Measurements from ENCODE around the gene EFNA5. TPM values are rescaled to one million over a fixed set of nuclear protein-coding genes. Genes with fewer than 3 reads are reported as not detected.

The EFNA5 gene
- total and polyA plus RNA-seq, 2 of the 8 experiments (the other 6 are each of a cell fraction or from before 2014, with no cell fraction given) = 9.6 to 21.8 TPM

DNA sequence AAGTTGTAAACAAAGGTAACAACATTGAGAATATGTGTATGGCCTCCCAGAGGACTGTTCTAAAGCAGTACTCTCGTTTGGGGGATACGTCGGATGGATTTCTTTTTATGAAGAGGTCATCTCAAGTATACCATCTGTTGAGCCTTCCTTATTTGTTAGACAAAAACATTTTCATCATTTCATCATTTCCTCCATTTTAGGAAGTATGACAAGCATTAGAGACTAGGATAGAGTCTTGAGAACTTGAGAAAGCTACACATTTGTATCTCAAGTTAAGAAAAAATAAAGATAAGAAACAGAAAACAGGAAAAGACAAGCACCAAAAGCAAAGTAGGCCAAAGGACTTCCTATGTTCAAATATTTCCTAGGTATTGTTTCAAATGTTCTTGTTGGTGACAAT is 307.0 kb downstream of the EFNA5 start:
- 95% methylated on average over 3 of the region's 3 CpGs; no CpG with 5 or more reads in 1 of the 2 experiments for WGBS, 2 experiments (ENCODE audit: extremely low coverage in 1 of 2, insufficient coverage in 1 of 2, insufficient read length in 1 of 2, insufficient replicate concordance in 2 of 2, low coverage in 1 of 2, low lambda C conversion rate in 2 of 2, missing lambda C conversion rate in 1 of 2)
- no peak overlapping the region for H2AFZ ChIP-seq (ENCODE audit: low read length)
- no peak for TF ChIP-seq HDAC6 (IDR thresholded peaks at IDR 0.05; ENCODE audit: low read depth, low read length)
- TF ChIP-seq CHD1 (IDR thresholded peaks at IDR 0.05; ENCODE audit: low read depth, low read length) = no peak
- TF ChIP-seq PHF8 (conservative IDR thresholded peaks at IDR 0.05; ENCODE audit: low read depth, low read length) = no peak
- TF ChIP-seq TCF12 (IDR thresholded peaks at IDR 0.05; ENCODE audit: low read depth, low read length) = no peak
- TF ChIP-seq EGR1 (IDR thresholded peaks at IDR 0.05; ENCODE audit: borderline replicate concordance, low read depth, low read length) = no peak
- no peak for TF ChIP-seq CREB1 (IDR thresholded peaks at IDR 0.05)
- TF ChIP-seq SIX5 (IDR thresholded peaks at IDR 0.05; ENCODE audit: low read depth, low read length) = no peak
- no peak for TF ChIP-seq TAF7 (optimal IDR thresholded peaks at IDR 0.05; ENCODE audit: borderline replicate concordance, low read depth, low read length)
- no peak for TF ChIP-seq RBBP5 (IDR thresholded peaks at IDR 0.05; ENCODE audit: borderline replicate concordance, low read depth, low read length)
- TF ChIP-seq BACH1 (IDR thresholded peaks at IDR 0.05; ENCODE audit: low read length) = no peak
- TF ChIP-seq TBP (IDR thresholded peaks at IDR 0.05; ENCODE audit: low read depth, low read length) = no peak
- no peak for TF ChIP-seq CBX8 (IDR thresholded peaks at IDR 0.05; ENCODE audit: borderline replicate concordance, low read depth, low read length)
- TF ChIP-seq SAP30 (IDR thresholded peaks at IDR 0.05; ENCODE audit: insufficient read depth, insufficient replicate concordance, low read length) = no peak

More for the DNA sequence above, 307.0 kb downstream of the EFNA5 start:
- peaks cover 2 to 20% (median 7%) of the 10 kb centered on the region in 4 experiments for H3K4me1 ChIP-seq (replicated peaks in 1 of 4; ENCODE audit: control insufficient read depth in 3 of 4, insufficient read depth in 4 of 4, low read length in 3 of 4)
- no peak overlapping the region for H2BK15ac ChIP-seq (ENCODE audit: low read length)
- FAIRE-seq = no peak
- no peak overlapping the region for H3K4ac ChIP-seq (replicated peaks; ENCODE audit: insufficient read length, low read depth, low read length)
- H2BK120ac ChIP-seq (replicated peaks; ENCODE audit: low read depth, low read length) = no peak overlapping the region
- no peak overlapping the region for H3K4me2 ChIP-seq (ENCODE audit: insufficient read depth in 1 of 2, low read depth in 2 of 2, low read length in 2 of 2)
- no peaks in the 10 kb centered on the region for H3K9me3 ChIP-seq (ENCODE audit: insufficient read depth in 2 of 2, low read depth in 1 of 2, low read length in 1 of 2)
- ChIA-PET CTCF (ENCODE audit: partially characterized antibody) (no interaction called here), POLR2A (ENCODE audit: partially characterized antibody) (no interaction called here)
- no peak overlapping the region for H3K4me3 ChIP-seq (ENCODE audit: extremely low read depth in 1 of 4, insufficient read depth in 2 of 4, low read depth in 3 of 4, low read length in 4 of 4)
- H3K27ac ChIP-seq (ENCODE audit: low read depth, low read length) = no peak overlapping the region
- H4K8ac ChIP-seq (ENCODE audit: extremely low read depth, insufficient read depth, low read length) = no peak overlapping the region
- no peak overlapping the region for H2BK5ac ChIP-seq (ENCODE audit: low read depth, low read length)
- H3K79me2 ChIP-seq (ENCODE audit: control insufficient read depth in 1 of 2, insufficient read depth in 2 of 2, low read length in 2 of 2) = no peaks in the 10 kb centered on the region
- no peaks in the 10 kb centered on the region for H3K79me1 ChIP-seq (ENCODE audit: low read depth, low read length)
- DNase-seq (ENCODE audit: low read depth in 1 of 2, low spot score in 2 of 2) = no peak
- H3K18ac ChIP-seq (ENCODE audit: extremely low read depth, low read length) = no peak overlapping the region
- no peak overlapping the region for H3K56ac ChIP-seq (replicated peaks; ENCODE audit: insufficient read length, low read depth, low read length)
- H4K91ac ChIP-seq (replicated peaks; ENCODE audit: insufficient read length, low read length) = no peak overlapping the region
- no peak overlapping the region for H3K23ac ChIP-seq (ENCODE audit: insufficient read length)
- H3K27me3 ChIP-seq (replicated peaks in 1 of 4; ENCODE audit: control insufficient read depth in 3 of 4, extremely low read depth in 1 of 4, insufficient read depth in 3 of 4, low read length in 3 of 4) = no peaks in the 10 kb centered on the region
- H2BK20ac ChIP-seq (ENCODE audit: low read length) = no peak overlapping the region
- no peak overlapping the region for H4K5ac ChIP-seq (ENCODE audit: insufficient read length, low read depth, low read length)
- no peak overlapping the region for H2BK12ac ChIP-seq (ENCODE audit: low read depth, low read length)
- no peaks in the 10 kb centered on the region for H3K23me2 ChIP-seq (ENCODE audit: low read depth, low read length)
- H3K36me3 ChIP-seq (ENCODE audit: control insufficient read depth in 2 of 4, insufficient read depth in 4 of 4, low read length in 3 of 4) = no peaks in the 10 kb centered on the region
- H3K14ac ChIP-seq (ENCODE audit: insufficient read length) = no peak overlapping the region
- no peak overlapping the region for H2AK5ac ChIP-seq (ENCODE audit: low read depth, low read length)
- H3K9ac ChIP-seq (replicated peaks in 1 of 4; ENCODE audit: extremely low read depth in 1 of 4, low read depth in 3 of 4, low read length in 3 of 4) = no peak overlapping the region
- no peaks in the 10 kb centered on the region for H4K20me1 ChIP-seq (replicated peaks in 1 of 2; ENCODE audit: control insufficient read depth in 1 of 2, insufficient read depth in 2 of 2, low read length in 2 of 2)

Measured in H1 (cell line).